KMS-11 (cell line): ENCODE results near the gene MTUS2.

ENCODE experiments used
- H2AFZ ChIP-seq: fragments of 200-600 bp; sonication (generic); 2 replicates; pipeline ENCODE4 v1.6.1; 2016; ENCODE audit warnings: antibody characterized with exemption, mixed run types, low read depth
- H3K27ac ChIP-seq: fragments of 200-600 bp; sonication (generic); 2 replicates; pipeline ENCODE4 v1.6.1; 2016; ENCODE audit warnings: mild to moderate bottlenecking, mixed run types
- H3K27me3 ChIP-seq: fragments of 200-600 bp; sonication (generic); 2 replicates; pipeline ENCODE4 v1.6.1; 2017; ENCODE audit warnings: mild to moderate bottlenecking, low read depth, mixed run types, moderate library complexity; ENCODE audit not compliant: insufficient read depth
- H3K36me3 ChIP-seq: fragments of 200-600 bp; sonication (generic); 2 replicates; pipeline ENCODE4 v1.6.1; 2017; ENCODE audit warnings: mild to moderate bottlenecking, mixed run types; ENCODE audit not compliant: insufficient read depth
- H3K4me1 ChIP-seq: fragments of 200-600 bp; sonication (generic); 2 replicates; pipeline ENCODE4 v1.6.1; 2016; ENCODE audit warnings: mild to moderate bottlenecking, low read depth, mixed run types; ENCODE audit not compliant: poor library complexity, severe bottlenecking
- H3K4me2 ChIP-seq: fragments of 200-600 bp; sonication (generic); 2 replicates; pipeline ENCODE4 v1.7.0; 2016; ENCODE audit warnings: mild to moderate bottlenecking, mixed run types
- H3K4me3 ChIP-seq: fragments of 200-600 bp; sonication (generic); IDR thresholded peaks from 2 replicates; pipeline ENCODE4 v1.6.1; 2017; ENCODE audit warnings: low read depth, low read length, mixed read lengths; ENCODE audit not compliant: insufficient read depth
- H3K79me2 ChIP-seq: fragments of 200-600 bp; sonication (generic); 2 replicates; pipeline ENCODE4 v1.6.1; 2016; ENCODE audit warnings: low read depth, mixed run types; ENCODE audit not compliant: insufficient read depth
- H3K9ac ChIP-seq: fragments of 200-600 bp; sonication (generic); 2 replicates; pipeline ENCODE4 v1.6.1; 2016; ENCODE audit warnings: mild to moderate bottlenecking, mixed run types
- H4K20me1 ChIP-seq: fragments of 200-600 bp; sonication (generic); 2 replicates; pipeline ENCODE4 v1.6.1; 2016; ENCODE audit warnings: mild to moderate bottlenecking, mixed run types; ENCODE audit not compliant: insufficient read depth
- TF ChIP-seq, protein P1 (sequence below): fragments of 200-600 bp; sonication (generic); conservative IDR thresholded peaks from 2 replicates; pipeline ENCODE4 v1.6.1; 2017; ENCODE audit warnings: low read depth, mild to moderate bottlenecking, antibody characterized with exemption, low read length, moderate library complexity, mixed read lengths

The MTUS2 gene

DNA sequence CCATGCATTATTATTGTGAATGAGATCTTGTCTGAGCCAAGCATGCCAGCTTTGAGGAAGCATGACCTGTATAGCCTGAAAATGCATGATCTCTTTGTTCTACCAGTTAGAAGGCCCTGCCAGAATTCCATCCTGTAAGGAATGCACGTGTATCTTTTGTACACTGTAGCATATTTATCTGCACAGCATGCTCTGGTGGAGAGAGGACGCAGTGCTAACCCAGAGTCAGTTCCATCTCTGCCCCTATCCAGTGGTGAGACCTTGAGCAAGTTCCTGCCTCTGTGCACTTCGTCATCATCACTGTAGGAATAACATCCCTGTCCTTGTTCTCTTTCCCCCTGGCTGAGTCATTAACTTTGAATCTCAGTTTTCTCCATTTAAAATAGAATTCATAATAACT is 541.6 kb downstream of the MTUS2 start:
- no peak overlapping the region for H3K9ac ChIP-seq
- H3K4me2 ChIP-seq: no peak overlapping the region
- H3K79me2 ChIP-seq: no peaks in the 10 kb centered on the region
- H3K36me3 ChIP-seq: no peaks in the 10 kb centered on the region
- H3K27me3 ChIP-seq: no peaks in the 10 kb centered on the region
- H3K27ac ChIP-seq: no peak overlapping the region
- no peaks in the 10 kb centered on the region for H4K20me1 ChIP-seq
- H3K4me1 ChIP-seq: no peaks in the 10 kb centered on the region
- TF ChIP-seq, protein P1, sequence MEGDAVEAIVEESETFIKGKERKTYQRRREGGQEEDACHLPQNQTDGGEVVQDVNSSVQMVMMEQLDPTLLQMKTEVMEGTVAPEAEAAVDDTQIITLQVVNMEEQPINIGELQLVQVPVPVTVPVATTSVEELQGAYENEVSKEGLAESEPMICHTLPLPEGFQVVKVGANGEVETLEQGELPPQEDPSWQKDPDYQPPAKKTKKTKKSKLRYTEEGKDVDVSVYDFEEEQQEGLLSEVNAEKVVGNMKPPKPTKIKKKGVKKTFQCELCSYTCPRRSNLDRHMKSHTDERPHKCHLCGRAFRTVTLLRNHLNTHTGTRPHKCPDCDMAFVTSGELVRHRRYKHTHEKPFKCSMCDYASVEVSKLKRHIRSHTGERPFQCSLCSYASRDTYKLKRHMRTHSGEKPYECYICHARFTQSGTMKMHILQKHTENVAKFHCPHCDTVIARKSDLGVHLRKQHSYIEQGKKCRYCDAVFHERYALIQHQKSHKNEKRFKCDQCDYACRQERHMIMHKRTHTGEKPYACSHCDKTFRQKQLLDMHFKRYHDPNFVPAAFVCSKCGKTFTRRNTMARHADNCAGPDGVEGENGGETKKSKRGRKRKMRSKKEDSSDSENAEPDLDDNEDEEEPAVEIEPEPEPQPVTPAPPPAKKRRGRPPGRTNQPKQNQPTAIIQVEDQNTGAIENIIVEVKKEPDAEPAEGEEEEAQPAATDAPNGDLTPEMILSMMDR: no peak
- no peak overlapping the region for H2AFZ ChIP-seq
- H3K4me3 ChIP-seq: no peak overlapping the region

DNA sequence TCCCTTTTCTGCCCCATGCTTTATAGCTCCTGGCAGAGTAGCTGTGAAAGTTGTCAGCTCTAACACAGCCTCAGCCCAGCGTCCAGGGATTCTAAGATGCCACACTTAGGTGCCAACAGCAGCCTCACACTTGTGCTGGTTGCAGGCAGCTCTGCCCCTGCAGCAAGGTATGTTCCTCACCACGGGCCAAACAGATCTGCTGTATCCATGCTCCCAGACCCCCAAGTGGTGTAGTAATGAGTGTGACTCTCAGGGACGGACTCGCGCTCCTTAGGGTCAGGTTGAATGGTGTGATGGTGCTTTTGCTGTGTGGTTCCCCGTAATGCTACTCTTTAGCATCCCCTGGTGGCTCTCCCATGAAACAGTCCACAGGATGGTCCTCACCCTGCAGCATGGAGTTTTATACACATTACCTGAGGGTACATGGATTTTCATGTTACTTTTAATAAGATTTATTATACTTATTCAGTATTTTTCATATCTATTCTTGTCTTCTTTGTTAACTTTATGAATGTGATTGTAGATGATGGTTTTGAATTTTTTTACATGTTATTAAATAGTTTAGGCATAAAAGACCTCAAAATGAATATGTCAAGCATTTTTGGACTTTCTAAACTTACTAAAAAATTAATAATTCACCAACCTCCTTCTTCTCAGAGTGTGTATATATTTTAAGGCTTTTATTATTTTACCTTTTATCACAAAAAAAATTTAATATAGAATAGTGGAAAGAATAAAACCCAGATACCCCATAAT is 542.9 kb downstream of the MTUS2 start:
- TF ChIP-seq, protein P1: peak; percentile 85
- no peaks in the 10 kb centered on the region for H3K4me1 ChIP-seq
- no peak overlapping the region for H3K9ac ChIP-seq
- H4K20me1 ChIP-seq: no peaks in the 10 kb centered on the region
- H3K36me3 ChIP-seq: no peaks in the 10 kb centered on the region
- no peaks in the 10 kb centered on the region for H3K27me3 ChIP-seq
- no peaks in the 10 kb centered on the region for H3K79me2 ChIP-seq
- no peak overlapping the region for H3K4me2 ChIP-seq
- no peak overlapping the region for H3K27ac ChIP-seq
- H2AFZ ChIP-seq: peak overlapping the region; percentile 36; the same call in 1 of the 2 replicates
- no peak overlapping the region for H3K4me3 ChIP-seq

DNA sequence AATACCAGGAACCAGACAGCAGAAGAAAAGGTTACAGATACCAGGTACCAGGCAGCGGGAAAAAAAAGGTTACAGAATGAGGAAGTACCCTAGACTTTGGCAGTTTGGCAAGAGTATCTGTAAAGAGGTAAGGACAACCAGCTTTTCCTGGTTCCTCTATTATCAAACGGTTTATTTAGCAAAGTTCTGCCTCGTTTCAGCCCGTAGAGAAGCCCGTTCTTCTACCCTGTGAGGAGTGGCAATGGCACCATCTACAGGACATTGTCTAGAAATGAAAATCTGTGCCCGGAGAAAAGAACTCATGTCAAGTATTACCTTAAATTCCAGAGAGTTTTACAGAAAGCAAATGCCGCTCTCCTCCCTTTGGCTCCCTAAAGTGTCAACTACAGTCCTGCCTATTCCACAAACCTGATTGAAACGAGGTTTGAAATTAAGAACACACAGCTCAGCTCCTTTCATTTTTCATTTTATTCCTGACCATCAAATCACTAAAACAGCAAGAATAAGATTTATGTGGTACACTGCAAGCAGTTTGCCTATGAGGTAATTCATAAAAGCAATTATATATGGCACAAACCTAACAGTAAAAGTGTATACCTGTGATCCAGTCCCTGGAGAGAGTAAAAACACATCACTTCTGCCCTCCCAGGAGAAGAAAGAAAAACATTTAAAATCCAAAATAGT is 549.1 kb downstream of the MTUS2 start:
- TF ChIP-seq, protein P1: peak; percentile 40; the same call in 1 of the 2 replicates
- H3K36me3 ChIP-seq: no peaks in the 10 kb centered on the region
- H3K27me3 ChIP-seq: no peaks in the 10 kb centered on the region
- no peaks in the 10 kb centered on the region for H3K4me1 ChIP-seq
- H3K9ac ChIP-seq: no peak overlapping the region
- H3K4me2 ChIP-seq: no peak overlapping the region
- H3K79me2 ChIP-seq: no peaks in the 10 kb centered on the region
- H4K20me1 ChIP-seq: no peaks in the 10 kb centered on the region
- no peak overlapping the region for H3K27ac ChIP-seq
- H3K4me3 ChIP-seq: no peak overlapping the region
- H2AFZ ChIP-seq: no peak overlapping the region; the same call in 1 of the 2 replicates

DNA sequence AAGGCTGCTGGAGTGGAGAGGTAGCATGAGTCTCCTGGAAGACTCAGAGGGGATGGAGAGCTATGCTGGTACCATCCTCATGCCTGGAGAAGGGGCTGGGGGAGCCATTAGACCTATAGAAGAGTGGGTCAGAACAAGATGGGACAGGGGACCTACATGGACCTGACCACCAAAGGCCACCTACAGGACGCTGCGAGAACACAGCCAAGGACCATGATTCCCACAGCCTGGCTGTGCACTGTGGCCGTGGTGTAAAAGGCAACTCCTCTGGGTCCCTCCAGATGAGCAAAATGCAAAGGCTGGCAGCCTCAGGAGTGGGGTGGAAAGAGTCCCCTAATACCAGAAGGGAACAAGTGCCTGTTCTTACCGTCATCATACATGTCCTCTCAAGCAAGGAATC is 559.1 kb downstream of the MTUS2 start:
- H3K27ac ChIP-seq: no peak overlapping the region
- H3K27me3 ChIP-seq: no peaks in the 10 kb centered on the region
- H3K9ac ChIP-seq: no peak overlapping the region
- H3K79me2 ChIP-seq: no peaks in the 10 kb centered on the region
- H3K4me3 ChIP-seq: no peak overlapping the region
- no peaks in the 10 kb centered on the region for H3K36me3 ChIP-seq
- no peaks in the 10 kb centered on the region for H4K20me1 ChIP-seq
- TF ChIP-seq, protein P1: no peak
- H2AFZ ChIP-seq: no peak overlapping the region
- no peaks in the 10 kb centered on the region for H3K4me1 ChIP-seq
- H3K4me2 ChIP-seq: no peak overlapping the region
